ACC112 (cell line): ENCODE measurements around the gene ERICH6.

Experiments
- H2AFZ ChIP-seq: fragments of 200-600 bp; sonication (generic); one replicate; pipeline ENCODE4 v1.6.0; 2017; ENCODE audit warnings: antibody characterized with exemption, low read length; ENCODE audit not compliant: unreplicated experiment
- H3K27ac ChIP-seq: fragments of 200-600 bp; sonication (generic); 2 replicates; pipeline ENCODE4 v1.5.1; 2014; ENCODE audit warnings: low read depth, mild to moderate bottlenecking, antibody characterized with exemption, low read length, moderate library complexity
- H3K27me3 ChIP-seq: fragments of 200-600 bp; sonication (generic); 2 replicates; pipeline ENCODE4 v1.6.1; 2014; ENCODE audit warnings: mild to moderate bottlenecking, antibody characterized with exemption, low read length, moderate library complexity, mixed read lengths; ENCODE audit not compliant: insufficient read depth
- H3K36me3 ChIP-seq: fragments of 200-600 bp; sonication (generic); 2 replicates; pipeline ENCODE4 v1.6.1; 2016; ENCODE audit warnings: mild to moderate bottlenecking, antibody characterized with exemption, low read length, moderate library complexity, mixed read lengths; ENCODE audit not compliant: insufficient read depth
- H3K4me1 ChIP-seq: fragments of 200-600 bp; sonication (generic); one replicate; pipeline ENCODE4 v1.6.1; 2016; ENCODE audit warnings: low read length, mixed read lengths; ENCODE audit not compliant: insufficient read depth, unreplicated experiment, control insufficient read depth
- H3K4me3 ChIP-seq: fragments of 200-600 bp; sonication (generic); 2 replicates; pipeline ENCODE4 v1.5.1; 2014; ENCODE audit warnings: mild to moderate bottlenecking, low read depth, low read length
- H3K79me2 ChIP-seq: fragments of 200-600 bp; sonication (generic); one replicate; pipeline ENCODE4 v1.6.0; 2016; ENCODE audit warnings: low read length; ENCODE audit not compliant: control insufficient read depth, unreplicated experiment, insufficient read depth

ERICH6 gene

DNA sequence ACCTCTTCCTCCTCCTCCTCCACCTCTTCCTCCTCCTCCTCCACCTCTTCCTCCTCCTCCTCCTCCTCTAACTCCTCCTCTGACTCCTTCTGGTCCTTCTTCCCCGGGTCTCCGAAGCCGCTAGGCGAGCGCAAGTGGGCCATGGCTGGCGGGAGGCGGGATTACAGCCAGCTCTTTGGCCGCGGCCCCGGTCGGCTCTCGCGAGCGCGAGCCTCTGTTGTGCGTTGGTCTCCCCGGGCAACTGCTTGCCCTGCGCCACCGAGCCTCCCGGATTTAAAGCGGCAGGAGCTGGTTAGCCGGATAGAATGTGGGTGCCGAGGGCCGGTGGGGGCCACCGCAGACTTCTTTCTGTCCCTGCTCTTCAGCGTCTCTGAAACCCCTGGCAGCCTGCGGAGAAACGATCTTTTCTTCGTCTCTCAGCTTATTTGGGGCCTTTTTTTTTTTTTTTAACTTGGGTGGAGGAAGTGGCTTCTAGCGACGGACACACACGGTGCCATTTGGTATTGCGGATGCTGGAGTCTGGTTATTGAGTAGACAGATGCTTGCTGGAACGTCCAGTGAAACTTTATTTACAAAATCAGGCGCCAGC lies at the start of gene ERICH6:
TSS of gene ERICH6 (minus strand) at position 165 of the 589 bp plus-strand sequence. CDS start at position 143, 22 bp downstream.
- Histone ChIP-seq H3K36me3 (peaks cover 8% of the 10 kb centered on the region; the same call in 1 of the 2 replicates), H3K27me3 (no peaks in the 10 kb centered on the region), H3K4me3 (peak within 1 kb of the TSS; percentile 96), H3K4me1 (peaks cover 3% of the 10 kb centered on the region), H3K27ac (peak within 1 kb of the TSS; percentile 80), H2AFZ (peak within 1 kb of the TSS; percentile 98), H3K79me2 (no peaks in the 10 kb centered on the region)

DNA sequence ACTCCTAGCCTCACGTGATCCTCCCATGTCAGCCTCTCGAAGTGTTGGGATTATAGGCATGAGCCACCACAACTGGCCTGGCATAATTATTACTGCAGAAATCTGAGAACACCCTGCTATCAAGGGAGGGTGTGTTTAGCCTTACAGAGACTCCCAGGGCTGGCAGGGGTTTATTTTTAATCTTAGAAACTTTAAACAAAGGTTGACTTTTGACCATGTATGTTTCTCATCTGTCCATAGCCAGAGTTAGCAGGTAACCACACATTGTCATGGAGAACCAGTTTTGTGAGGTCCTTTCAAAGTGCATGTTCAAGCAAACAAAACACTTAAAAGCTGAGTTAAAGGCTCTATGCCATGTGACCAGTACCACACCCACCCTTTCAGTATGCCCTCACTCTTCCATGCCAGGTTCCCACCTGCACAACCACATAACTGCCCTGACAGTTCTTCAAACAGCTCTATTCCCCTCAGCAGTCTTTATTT lies 48.1 kb upstream of the ERICH6 start:
- Histone ChIP-seq H3K4me3 (no peak overlapping the region), H3K36me3 (no peaks in the 10 kb centered on the region; the same call in 1 of the 2 replicates), H3K27me3 (no peaks in the 10 kb centered on the region), H2AFZ (no peak overlapping the region), H3K27ac (no peak overlapping the region), H3K79me2 (peaks cover 90% of the 10 kb centered on the region), H3K4me1 (peaks cover 15% of the 10 kb centered on the region)

DNA sequence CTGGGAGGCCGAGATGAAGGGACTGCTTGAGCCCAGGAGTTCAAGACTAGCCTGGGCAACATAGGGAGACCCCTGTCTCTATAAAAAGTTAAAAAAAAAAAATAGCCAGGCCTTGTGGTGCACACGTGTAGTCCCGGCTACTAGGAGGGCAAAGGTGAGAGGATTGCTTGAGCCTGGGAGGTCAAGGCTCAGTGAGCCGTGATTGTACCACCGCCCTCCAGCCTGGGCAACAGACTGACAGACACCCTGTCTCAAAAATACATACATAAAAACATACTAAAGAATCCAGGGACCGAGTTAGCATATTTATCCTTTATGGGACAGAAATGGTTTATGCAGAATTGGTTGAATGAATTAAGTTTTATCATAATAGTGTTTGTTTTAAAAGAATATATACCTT lies 45.5 kb upstream of the ERICH6 start:
- no peaks in the 10 kb centered on the region; the same call in 1 of the 2 replicates for H3K36me3 ChIP-seq
- H3K27me3 ChIP-seq = no peaks in the 10 kb centered on the region
- H3K27ac ChIP-seq = no peak overlapping the region
- no peak overlapping the region for H2AFZ ChIP-seq
- H3K4me1 ChIP-seq = peaks cover 25% of the 10 kb centered on the region
- H3K4me3 ChIP-seq = no peak overlapping the region
- peaks cover 93% of the 10 kb centered on the region for H3K79me2 ChIP-seq

DNA sequence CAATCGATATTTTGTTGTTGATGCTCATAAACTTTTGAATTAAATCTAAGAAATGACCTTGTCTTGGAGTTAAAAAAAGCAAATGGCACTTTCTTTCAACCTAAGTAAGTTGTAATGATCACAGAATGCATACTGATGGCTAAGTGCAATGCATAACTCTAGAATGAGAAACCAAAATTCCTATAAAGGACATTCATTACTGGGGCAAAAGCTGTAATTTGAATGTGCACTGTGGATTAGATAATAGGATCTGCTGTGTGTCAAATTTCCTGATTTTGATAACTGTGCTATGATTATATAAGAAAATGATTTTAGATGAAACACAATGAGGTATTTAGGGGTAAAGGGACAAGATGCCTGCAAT lies 44.9 kb upstream of the ERICH6 start:
- Histone ChIP-seq H3K79me2 (peaks cover 93% of the 10 kb centered on the region), H3K4me3 (no peak overlapping the region), H3K27ac (no peak overlapping the region), H3K27me3 (no peaks in the 10 kb centered on the region), H3K4me1 (peaks cover 31% of the 10 kb centered on the region), H2AFZ (no peak overlapping the region), H3K36me3 (no peaks in the 10 kb centered on the region)

DNA sequence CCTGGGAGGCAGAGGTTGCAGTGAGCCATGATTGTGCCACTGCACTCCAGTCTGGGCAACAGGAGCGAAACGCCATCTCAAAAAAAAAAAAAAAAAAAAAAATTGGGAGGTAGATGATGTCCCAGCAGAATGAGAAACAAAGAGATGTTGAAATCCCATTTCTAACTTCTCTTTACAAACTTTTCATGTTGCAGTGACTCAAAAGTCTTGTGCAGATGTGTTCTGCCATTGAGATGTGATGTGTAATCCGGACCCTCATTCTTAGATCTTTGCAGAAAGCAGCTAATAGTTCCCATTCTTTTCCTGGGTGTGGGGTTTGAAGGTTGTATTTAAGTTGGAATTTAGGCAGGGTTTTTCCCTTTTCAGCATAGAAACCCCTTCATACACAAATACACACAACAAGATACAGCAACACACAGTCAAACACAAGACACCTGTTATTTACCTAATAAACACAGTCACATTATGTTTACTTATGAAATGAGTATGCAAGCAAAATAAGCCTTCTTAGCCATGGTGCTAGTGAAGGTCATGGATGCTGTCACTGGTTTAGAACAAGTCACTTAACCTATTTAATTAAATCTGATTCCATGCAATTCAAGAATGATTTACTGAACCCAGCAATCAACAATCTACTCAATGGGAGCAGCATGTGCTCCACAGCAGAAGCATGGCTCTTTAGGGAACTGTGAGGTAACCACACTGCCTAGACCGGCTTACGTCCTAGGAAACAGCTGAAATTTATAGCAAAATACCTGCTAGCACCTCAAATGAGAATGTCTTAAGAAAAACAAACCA lies 44.4 kb upstream of the ERICH6 start:
- Histone ChIP-seq H3K4me1 (peaks cover 37% of the 10 kb centered on the region), H2AFZ (no peak overlapping the region), H3K27ac (no peak overlapping the region), H3K79me2 (peaks cover 94% of the 10 kb centered on the region), H3K4me3 (no peak overlapping the region), H3K36me3 (no peaks in the 10 kb centered on the region), H3K27me3 (no peaks in the 10 kb centered on the region)

DNA sequence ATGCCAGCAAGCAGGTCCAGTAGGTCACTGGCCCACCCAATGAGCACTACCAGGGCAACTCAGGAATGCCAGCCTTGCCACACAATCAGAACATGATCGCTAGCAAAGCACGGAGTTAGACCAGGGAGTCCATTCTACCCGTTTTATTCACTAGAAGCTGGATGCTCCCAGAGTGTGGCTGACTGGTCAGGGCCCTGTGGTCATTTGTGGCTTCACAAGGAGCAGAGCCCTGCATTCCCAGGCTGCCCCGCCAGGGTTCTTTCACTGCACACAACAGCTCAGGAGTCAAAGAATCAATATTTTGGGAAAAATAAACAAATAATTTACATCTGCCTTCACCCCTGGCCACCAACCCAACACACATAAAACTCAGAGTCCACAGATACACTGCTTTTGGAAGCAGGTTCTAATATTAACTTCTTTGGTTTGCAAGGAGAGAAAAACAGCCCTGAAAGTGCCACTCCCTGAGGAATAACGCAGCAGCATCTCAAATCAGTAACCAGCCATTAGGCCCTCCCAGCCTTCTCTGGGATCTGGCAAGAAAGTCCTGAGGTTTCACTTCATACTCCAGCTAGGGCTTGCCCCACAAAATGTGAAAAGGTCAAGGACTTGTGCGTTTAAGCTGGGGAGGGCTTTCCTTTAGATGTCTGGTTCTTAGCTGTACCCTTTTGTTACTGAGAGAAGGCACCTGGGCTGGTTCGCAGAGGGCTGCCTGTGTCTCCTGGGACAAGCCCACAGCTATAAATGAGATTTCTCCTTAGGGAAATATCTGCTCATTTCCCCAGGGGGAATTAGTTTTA lies 43.3 kb upstream of the ERICH6 start:
- 0 out of 2 replicates have a peak, but pooled peaks cover 4% of the 10 kb centered on the region for H3K36me3 ChIP-seq
- H2AFZ ChIP-seq = no peak overlapping the region
- no peak overlapping the region for H3K27ac ChIP-seq
- H3K4me3 ChIP-seq = no peak overlapping the region
- peaks cover 94% of the 10 kb centered on the region for H3K79me2 ChIP-seq
- peaks cover 38% of the 10 kb centered on the region for H3K4me1 ChIP-seq
- no peaks in the 10 kb centered on the region for H3K27me3 ChIP-seq

DNA sequence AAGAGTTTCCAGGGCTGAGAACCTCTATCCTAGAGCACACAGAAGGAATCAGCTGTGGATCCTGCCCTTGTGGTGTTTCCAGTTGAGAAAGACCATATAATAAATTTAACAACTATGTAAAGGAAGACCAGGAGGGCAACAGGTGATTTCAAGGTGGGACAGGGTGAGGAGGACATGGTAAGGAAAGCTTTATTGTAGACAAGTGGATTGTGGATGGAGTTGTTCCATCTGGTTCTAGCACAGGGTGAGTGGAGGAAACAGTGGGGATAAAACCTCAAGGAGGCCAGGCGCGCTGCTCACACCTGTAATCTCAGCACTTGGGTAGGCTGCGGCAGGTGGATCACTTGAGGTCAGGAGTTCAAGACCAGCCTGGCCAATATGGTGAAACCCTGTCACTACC lies 42.1 kb upstream of the ERICH6 start:
- Histone ChIP-seq H2AFZ (no peak overlapping the region), H3K36me3 (0 out of 2 replicates have a peak, but pooled peaks cover 4% of the 10 kb centered on the region), H3K27ac (no peak overlapping the region), H3K79me2 (peaks cover 90% of the 10 kb centered on the region), H3K27me3 (no peaks in the 10 kb centered on the region), H3K4me1 (peaks cover 38% of the 10 kb centered on the region), H3K4me3 (no peak overlapping the region)

DNA sequence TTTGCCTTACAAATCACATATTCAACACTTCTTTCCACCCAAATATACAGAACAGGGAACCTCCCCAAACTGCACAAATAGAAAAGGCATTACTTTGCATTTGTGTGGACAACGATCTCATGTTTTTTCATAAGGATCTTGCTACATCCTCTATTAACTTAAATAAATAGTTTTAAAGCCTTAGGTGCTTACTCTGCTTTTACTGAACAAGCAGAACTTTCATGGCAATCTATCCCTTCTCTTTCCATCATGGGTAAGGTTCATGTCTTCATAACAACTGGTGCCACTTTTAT lies 41.1 kb upstream of the ERICH6 start:
- no peak overlapping the region for H3K4me3 ChIP-seq
- peak overlapping the region; percentile 27; the same call in 1 of the 2 replicates for H3K27ac ChIP-seq
- peaks cover 80% of the 10 kb centered on the region for H3K79me2 ChIP-seq
- peaks cover 38% of the 10 kb centered on the region for H3K4me1 ChIP-seq
- 0 out of 2 replicates have a peak, but pooled peaks cover 4% of the 10 kb centered on the region for H3K36me3 ChIP-seq
- no peaks in the 10 kb centered on the region for H3K27me3 ChIP-seq
- H2AFZ ChIP-seq = no peak overlapping the region

DNA sequence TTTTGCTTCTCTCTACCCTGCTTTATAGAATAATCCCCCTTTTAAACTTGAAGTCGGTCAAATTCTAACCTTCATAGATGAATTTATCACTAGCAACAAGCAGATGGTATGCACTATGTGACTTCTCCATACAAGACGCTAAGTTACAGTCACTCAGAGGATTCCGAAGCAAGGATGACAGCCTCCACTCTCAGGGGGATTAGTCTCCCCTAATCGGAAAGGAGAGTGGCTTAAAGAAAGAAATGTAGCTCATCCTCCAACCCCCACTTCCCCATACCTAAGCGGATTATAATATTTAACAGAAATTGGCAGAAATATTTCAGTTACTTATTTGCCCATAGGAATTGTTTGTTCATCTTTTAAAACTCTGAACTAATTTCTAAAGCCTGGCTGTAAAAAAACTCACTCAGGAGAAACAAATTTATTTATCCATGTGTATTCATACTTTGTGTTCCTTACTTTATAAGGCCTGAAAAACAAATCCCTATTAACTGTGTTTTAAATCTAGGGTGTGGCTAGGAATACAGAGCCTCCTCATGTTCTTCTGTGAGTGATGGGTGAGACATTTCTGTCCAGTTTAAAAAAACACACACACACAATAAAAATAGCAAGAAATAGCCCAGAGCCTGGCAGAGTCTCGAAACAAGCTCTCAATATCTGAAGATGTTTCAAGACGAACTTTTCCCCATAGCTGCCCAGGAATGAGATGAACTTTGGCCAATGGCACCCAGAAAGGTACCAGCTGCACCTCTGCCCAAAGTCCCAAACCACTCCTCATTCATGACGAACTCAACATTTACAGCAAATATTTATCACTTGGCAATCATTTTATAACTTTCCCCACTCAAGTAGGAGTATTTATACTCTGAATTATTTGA lies 40.6 kb upstream of the ERICH6 start:
- Histone ChIP-seq H3K27ac (peak overlapping the region; percentile 27), H3K36me3 (0 out of 2 replicates have a peak, but pooled peaks cover 4% of the 10 kb centered on the region), H3K4me1 (peaks cover 38% of the 10 kb centered on the region), H3K27me3 (no peaks in the 10 kb centered on the region), H2AFZ (no peak overlapping the region), H3K4me3 (no peak overlapping the region), H3K79me2 (peaks cover 74% of the 10 kb centered on the region)

DNA sequence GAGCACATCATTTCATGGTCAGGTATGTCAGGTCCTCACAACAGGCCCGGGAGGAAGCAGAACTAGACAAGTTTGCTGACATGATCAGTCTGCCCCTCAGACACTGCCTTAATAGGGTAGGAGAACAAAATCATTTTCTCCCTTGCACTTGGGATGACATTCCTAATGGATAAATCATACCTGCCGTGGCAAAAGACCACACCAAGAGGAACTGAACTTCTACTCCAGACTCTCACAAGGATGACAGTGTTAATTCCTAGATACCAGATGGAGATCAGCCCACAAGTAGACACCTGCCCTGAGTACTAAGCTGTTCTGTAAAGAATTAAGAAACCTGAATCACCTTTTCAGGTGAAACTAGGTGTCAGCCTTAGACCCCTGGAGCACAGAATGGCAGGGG lies 39.8 kb upstream of the ERICH6 start:
- no peak overlapping the region for H2AFZ ChIP-seq
- no peak overlapping the region for H3K4me3 ChIP-seq
- peaks cover 41% of the 10 kb centered on the region for H3K4me1 ChIP-seq
- peaks cover 67% of the 10 kb centered on the region for H3K79me2 ChIP-seq
- 0 out of 2 replicates have a peak, but pooled peaks cover 4% of the 10 kb centered on the region for H3K36me3 ChIP-seq
- no peak overlapping the region for H3K27ac ChIP-seq
- no peaks in the 10 kb centered on the region for H3K27me3 ChIP-seq
